ENCODE results near the gene STK32A. TPM values are rescaled to one million over a fixed set of nuclear protein-coding genes. Genes with fewer than 3 reads are reported as not detected.

STK32A gene
- total RNA-seq, 1 experiment from 2014 or later = 0.16 TPM

- TF ChIP-seq, protein P1, sequence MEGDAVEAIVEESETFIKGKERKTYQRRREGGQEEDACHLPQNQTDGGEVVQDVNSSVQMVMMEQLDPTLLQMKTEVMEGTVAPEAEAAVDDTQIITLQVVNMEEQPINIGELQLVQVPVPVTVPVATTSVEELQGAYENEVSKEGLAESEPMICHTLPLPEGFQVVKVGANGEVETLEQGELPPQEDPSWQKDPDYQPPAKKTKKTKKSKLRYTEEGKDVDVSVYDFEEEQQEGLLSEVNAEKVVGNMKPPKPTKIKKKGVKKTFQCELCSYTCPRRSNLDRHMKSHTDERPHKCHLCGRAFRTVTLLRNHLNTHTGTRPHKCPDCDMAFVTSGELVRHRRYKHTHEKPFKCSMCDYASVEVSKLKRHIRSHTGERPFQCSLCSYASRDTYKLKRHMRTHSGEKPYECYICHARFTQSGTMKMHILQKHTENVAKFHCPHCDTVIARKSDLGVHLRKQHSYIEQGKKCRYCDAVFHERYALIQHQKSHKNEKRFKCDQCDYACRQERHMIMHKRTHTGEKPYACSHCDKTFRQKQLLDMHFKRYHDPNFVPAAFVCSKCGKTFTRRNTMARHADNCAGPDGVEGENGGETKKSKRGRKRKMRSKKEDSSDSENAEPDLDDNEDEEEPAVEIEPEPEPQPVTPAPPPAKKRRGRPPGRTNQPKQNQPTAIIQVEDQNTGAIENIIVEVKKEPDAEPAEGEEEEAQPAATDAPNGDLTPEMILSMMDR (IDR thresholded peaks at IDR 0.05; ENCODE audit: insufficient read depth in 1 of 2, low read depth in 1 of 2, low read length in 1 of 2, severe bottlenecking in 1 of 2, unreplicated experiment in 1 of 2) = no peak
- BruUV-seq (replicated peaks) = no TSS peak
- Mint-ChIP-seq H3K36me3 (ENCODE audit: insufficient read depth, unreplicated experiment) (no peaks in the 10 kb centered on the region), H3K27ac (ENCODE audit: unreplicated experiment) (no peak overlapping the region), H3K4me3 (ENCODE audit: unreplicated experiment) (no peak overlapping the region), H3K27me3 (ENCODE audit: insufficient read depth, unreplicated experiment) (no peaks in the 10 kb centered on the region), H3K4me1 (ENCODE audit: low read depth, unreplicated experiment) (no peaks in the 10 kb centered on the region), H3K9me3 (ENCODE audit: unreplicated experiment) (peaks cover 10% of the 10 kb centered on the region)
- Histone ChIP-seq H3K27me3 (replicated peaks; ENCODE audit: control insufficient read depth, insufficient read depth, low read length) (no peaks in the 10 kb centered on the region), H3K4me3 (ENCODE audit: low read depth, low read length) (no peak overlapping the region), H3K4me1 (no peaks in the 10 kb centered on the region), H3K9me3 (no peaks in the 10 kb centered on the region), H3K36me3 (ENCODE audit: control insufficient read depth, insufficient read depth, low read length) (no peaks in the 10 kb centered on the region)
- DNase-seq = no peak
- intact Hi-C loops (cut with micrococcal nuclease; ENCODE audit: unreplicated experiment) = no loop called here
- CTCF ChIA-PET = interaction anchor here (0.6 to 2.1 kb wide), 6 partner anchors 119 to 355 kb away, joined by 3 to 43 read pairs (median 5); no protein-coding TSS in a partner anchor
- POLR2A ChIA-PET = no interaction called here
Observed at GRCh38 chr5:147223343-147223742, 11.5 kb upstream of the STK32A start.

GRCh38 chr5:147223948-147224791 lies 10.7 kb upstream of the STK32A start:
- no peaks in the 10 kb centered on the region for H3K27me3 ChIP-seq (replicated peaks; ENCODE audit: control insufficient read depth, insufficient read depth, low read length)
- no peaks in the 10 kb centered on the region for H3K27me3 Mint-ChIP-seq (ENCODE audit: insufficient read depth, unreplicated experiment)
- peaks cover 10% of the 10 kb centered on the region for H3K9me3 Mint-ChIP-seq (ENCODE audit: unreplicated experiment)
- CTCF ChIA-PET = interaction anchor here (0.6 to 2.1 kb wide), 9 partner anchors 56 to 354 kb away, joined by 3 to 43 read pairs (median 5); no protein-coding TSS in a partner anchor
- TF ChIP-seq, protein P1 (IDR thresholded peaks at IDR 0.05; ENCODE audit: insufficient read depth in 1 of 2, low read depth in 1 of 2, low read length in 1 of 2, severe bottlenecking in 1 of 2, unreplicated experiment in 1 of 2) = peak; percentile 70 to 78
- intact Hi-C loops (cut with micrococcal nuclease; ENCODE audit: unreplicated experiment) = loop anchor here (1.0 kb wide), 5 partner anchors 145 to 354 kb away; no protein-coding TSS in a partner anchor
- POLR2A ChIA-PET = no interaction called here
- no peaks in the 10 kb centered on the region for H3K36me3 Mint-ChIP-seq (ENCODE audit: insufficient read depth, unreplicated experiment)
- no peak overlapping the region for H3K4me3 ChIP-seq (ENCODE audit: low read depth, low read length)
- H3K36me3 ChIP-seq (ENCODE audit: control insufficient read depth, insufficient read depth, low read length) = no peaks in the 10 kb centered on the region
- peak; percentile 42 to 67 for DNase-seq
- H3K27ac Mint-ChIP-seq (ENCODE audit: unreplicated experiment) = no peak overlapping the region
- BruUV-seq (replicated peaks) = no TSS peak
- no peak overlapping the region for H3K4me3 Mint-ChIP-seq (ENCODE audit: unreplicated experiment)
- H3K4me1 Mint-ChIP-seq (ENCODE audit: low read depth, unreplicated experiment) = no peaks in the 10 kb centered on the region
- no peaks in the 10 kb centered on the region for H3K9me3 ChIP-seq
- no peaks in the 10 kb centered on the region for H3K4me1 ChIP-seq

DNA sequence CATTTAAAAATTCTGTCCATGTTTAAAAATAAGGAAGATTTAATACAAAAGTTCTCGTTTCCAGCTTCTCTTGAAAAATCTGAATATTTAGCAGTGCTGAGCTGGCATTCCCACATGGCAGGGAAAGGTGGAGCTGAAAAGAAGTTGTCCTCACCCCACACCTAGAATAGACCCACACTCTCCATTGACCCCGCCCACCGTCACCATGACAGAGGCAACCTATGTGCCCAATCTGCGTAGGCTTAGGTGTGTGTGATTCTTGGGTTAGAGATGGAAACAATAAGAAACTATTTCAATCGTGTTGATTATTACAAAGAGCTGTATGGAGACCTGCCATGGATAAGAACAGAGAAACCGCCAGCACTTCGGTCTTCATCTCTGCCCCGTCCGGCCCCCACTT lies 8.9 kb upstream of the STK32A start:
- Histone ChIP-seq H3K36me3 (ENCODE audit: control insufficient read depth, insufficient read depth, low read length) (no peaks in the 10 kb centered on the region), H3K4me3 (ENCODE audit: low read depth, low read length) (no peak overlapping the region), H3K27me3 (replicated peaks; ENCODE audit: control insufficient read depth, insufficient read depth, low read length) (no peaks in the 10 kb centered on the region), H3K9me3 (no peaks in the 10 kb centered on the region), H3K4me1 (no peaks in the 10 kb centered on the region)
- H3K27ac Mint-ChIP-seq (ENCODE audit: unreplicated experiment) = no peak overlapping the region
- CTCF ChIA-PET = interaction anchor here (1.2 kb wide), 1 partner anchor 144 kb away, joined by 3 read pairs; no protein-coding TSS in a partner anchor
- H3K36me3 Mint-ChIP-seq (ENCODE audit: insufficient read depth, unreplicated experiment) = no peaks in the 10 kb centered on the region
- TF ChIP-seq, protein P1 (IDR thresholded peaks at IDR 0.05; ENCODE audit: insufficient read depth in 1 of 2, low read depth in 1 of 2, low read length in 1 of 2, severe bottlenecking in 1 of 2, unreplicated experiment in 1 of 2) = no peak
- H3K9me3 Mint-ChIP-seq (ENCODE audit: unreplicated experiment) = peaks cover 10% of the 10 kb centered on the region
- H3K4me3 Mint-ChIP-seq (ENCODE audit: unreplicated experiment) = no peak overlapping the region
- POLR2A ChIA-PET = no interaction called here
- no peak for DNase-seq
- BruUV-seq (replicated peaks) = no TSS peak
- H3K4me1 Mint-ChIP-seq (ENCODE audit: low read depth, unreplicated experiment) = no peaks in the 10 kb centered on the region
- peaks cover 6% of the 10 kb centered on the region for H3K27me3 Mint-ChIP-seq (ENCODE audit: insufficient read depth, unreplicated experiment)
- intact Hi-C loops (cut with micrococcal nuclease; ENCODE audit: unreplicated experiment) = no loop called here

Data from Caco-2 (cell line).